ENCODE measurements around the gene ZDHHC8.

ZDHHC8 gene

GRCh38 chr22:20096574-20097420 is 34.8 kb upstream of the ZDHHC8 start:
- DNase-seq, result no peak

- DNase-seq, result no peak
Observed at GRCh38 chr22:20099099-20099711, 32.4 kb upstream of the ZDHHC8 start.

GRCh38 chr22:20101638-20102037 is 30.0 kb upstream of the ZDHHC8 start:
- no peak for DNase-seq

GRCh38 chr22:20102203-20102780 is 29.3 kb upstream of the ZDHHC8 start:
- DNase-seq, result no peak

GRCh38 chr22:20105456-20106204 is 26.0 kb upstream of the ZDHHC8 start:
- no peak for DNase-seq

- DNase-seq, result no peak
Observed at GRCh38 chr22:20106205-20106848, 25.3 kb upstream of the ZDHHC8 start.

- DNase-seq, result no peak
Observed at GRCh38 chr22:20106849-20107237, 24.8 kb upstream of the ZDHHC8 start.

- no peak for DNase-seq
Observed at GRCh38 chr22:20107471-20107901, 24.1 kb upstream of the ZDHHC8 start.

GRCh38 chr22:20107951-20108756 is 23.4 kb upstream of the ZDHHC8 start:
- no peak for DNase-seq

GRCh38 chr22:20108757-20109230 is 22.8 kb upstream of the ZDHHC8 start:
- DNase-seq, result no peak

- DNase-seq, result no peak
Observed at GRCh38 chr22:20109411-20110358, 21.9 kb upstream of the ZDHHC8 start.

GRCh38 chr22:20110359-20110985 is 21.1 kb upstream of the ZDHHC8 start:
- no peak for DNase-seq

- no peak for DNase-seq
Observed at GRCh38 chr22:20111045-20111688, 20.4 kb upstream of the ZDHHC8 start.

GRCh38 chr22:20111689-20112622 is 19.6 kb upstream of the ZDHHC8 start:
- DNase-seq, result no peak

- no peak for DNase-seq
Observed at GRCh38 chr22:20112623-20113511, 18.7 kb upstream of the ZDHHC8 start.

- DNase-seq, result no peak
Observed at GRCh38 chr22:20113551-20114310, 17.9 kb upstream of the ZDHHC8 start.
